H1 (cell line): ENCODE measurements around the gene HIVEP3. TPM values are rescaled to one million over a fixed set of nuclear protein-coding genes. Genes with fewer than 3 reads are reported as not detected.

Experiments used
- CTCF ChIA-PET: fragments of 300-600 bp; sonication (Branson Sonifier 250); formaldehyde crosslinking; loops from one replicate; lab custom pipeline; 2021; ENCODE audit not compliant: partially characterized antibody; lab: Charles Lee
- POLR2A ChIA-PET: fragments of 300-600 bp; sonication (Branson Sonifier 250); formaldehyde crosslinking; loops from one replicate; lab custom pipeline; 2021; ENCODE audit warnings: inconsistent platforms; ENCODE audit not compliant: partially characterized antibody; lab: Charles Lee
- DNase-seq, 2 experiments: peaks; one replicate each; pipeline versions ENCODE4 v3.0.0 to v3.0.0-alpha.2; 2010 to 2022; ENCODE audit warnings: low spot score in 2 of 2, low read depth in 1 of 2, mixed read lengths in 1 of 2
- FAIRE-seq: peaks from 2 replicates; lab custom pipeline; 2011; peaks lifted over from hg19 to GRCh38; lab: Jason Lieb, UNC
- H2AFZ ChIP-seq: 2 replicates; pipeline ENCODE4 v1.8.1; 2012; ENCODE audit warnings: low read length, inconsistent platforms
- H2AK5ac ChIP-seq: 2 replicates; pipeline ENCODE4 v1.6.1; 2013; ENCODE audit warnings: low read depth, low read length
- H2BK120ac ChIP-seq: replicated peaks from 2 replicates; pipeline ENCODE3; 2013; ENCODE audit warnings: low read depth, low read length, inconsistent platforms
- H2BK12ac ChIP-seq: 2 replicates; pipeline ENCODE4 v1.6.1; 2013; ENCODE audit warnings: low read depth, low read length
- H2BK15ac ChIP-seq: 2 replicates; pipeline ENCODE4 v1.6.1; 2013; ENCODE audit warnings: low read length
- H2BK20ac ChIP-seq: 2 replicates; pipeline ENCODE4 v1.6.1; 2013; ENCODE audit warnings: low read length
- H2BK5ac ChIP-seq: 2 replicates; pipeline ENCODE4 v1.6.1; 2013; ENCODE audit warnings: low read depth, low read length
- H3K14ac ChIP-seq: 2 replicates; pipeline ENCODE4 v1.6.1; 2013; ENCODE audit warnings: inconsistent platforms; ENCODE audit not compliant: insufficient read length
- H3K18ac ChIP-seq: 2 replicates; pipeline ENCODE4 v1.6.1; 2013; ENCODE audit warnings: low read length; ENCODE audit errors: extremely low read depth
- H3K23ac ChIP-seq: 2 replicates; pipeline ENCODE4 v1.6.1; 2013; ENCODE audit warnings: inconsistent platforms; ENCODE audit not compliant: insufficient read length
- H3K23me2 ChIP-seq: 2 replicates; pipeline ENCODE4 v1.6.1; 2013; ENCODE audit warnings: low read depth, low read length
- H3K27ac ChIP-seq: 2 replicates; pipeline ENCODE4 v1.6.1; 2011; ENCODE audit warnings: low read depth, low read length, inconsistent platforms
- H3K27me3 ChIP-seq, 4 experiments: replicated peaks in 1 of 4; 1 replicate in 1 of 4; 2 replicates in 3 of 4; pipeline versions ENCODE4 v1.6.1 to v1.8.1; 2011 to 2013; ENCODE audit warnings: low read length in 3 of 4, mild to moderate bottlenecking in 3 of 4, inconsistent platforms in 2 of 4, mixed read lengths in 2 of 4, moderate library complexity in 1 of 4; ENCODE audit not compliant: control insufficient read depth in 3 of 4, insufficient read depth in 3 of 4; ENCODE audit errors: extremely low read depth in 1 of 4
- H3K36me3 ChIP-seq, 4 experiments: 2 replicates each; pipeline versions ENCODE4 v1.6.1 to v1.8.1; 2011 to 2013; ENCODE audit warnings: mild to moderate bottlenecking in 4 of 4, low read length in 3 of 4, moderate library complexity in 2 of 4, control low read depth in 1 of 4, inconsistent platforms in 1 of 4; ENCODE audit not compliant: insufficient read depth in 4 of 4, control insufficient read depth in 2 of 4
- H3K4ac ChIP-seq: replicated peaks from 2 replicates; pipeline ENCODE3; 2013; ENCODE audit warnings: low read length, low read depth, mixed read lengths, inconsistent platforms; ENCODE audit not compliant: insufficient read length
- H3K4me1 ChIP-seq, 4 experiments: replicated peaks in 1 of 4; 1 replicate in 1 of 4; 2 replicates in 3 of 4; pipeline versions ENCODE4 v1.6.1 to v1.8.1; 2011 to 2013; ENCODE audit warnings: low read length in 3 of 4, inconsistent platforms in 2 of 4, mixed read lengths in 1 of 4; ENCODE audit not compliant: insufficient read depth in 4 of 4, control insufficient read depth in 3 of 4
- H3K4me2 ChIP-seq, 2 experiments: 2 replicates each; pipeline versions ENCODE4 v1.6.1 to v1.8.1; 2011 to 2013; ENCODE audit warnings: low read depth in 2 of 2, low read length in 2 of 2, control low read depth in 1 of 2, inconsistent platforms in 1 of 2, mild to moderate bottlenecking in 1 of 2; ENCODE audit not compliant: insufficient read depth in 1 of 2
- H3K4me3 ChIP-seq, 4 experiments: fragments of 200-600, 300-600 bp in 1 of 4; sonication (generic), shearing (Covaris generic), sonication (Bioruptor Twin) in 1 of 4; 2 replicates each; pipeline versions ENCODE4 v1.5.1 to v1.8.1; 2011 to 2016; ENCODE audit warnings: low read length in 4 of 4, low read depth in 3 of 4, control low read depth in 2 of 4, inconsistent platforms in 2 of 4, mild to moderate bottlenecking in 2 of 4, mixed read lengths in 1 of 4, moderate library complexity in 1 of 4; ENCODE audit not compliant: insufficient read depth in 2 of 4; ENCODE audit errors: extremely low read depth in 1 of 4
- H3K56ac ChIP-seq: replicated peaks from 2 replicates; pipeline ENCODE3; 2013; ENCODE audit warnings: low read depth, mild to moderate bottlenecking, mixed read lengths, low read length, inconsistent platforms; ENCODE audit not compliant: insufficient read length
- H3K79me1 ChIP-seq: 2 replicates; pipeline ENCODE4 v1.6.1; 2013; ENCODE audit warnings: low read depth, low read length, control low read depth
- H3K79me2 ChIP-seq, 2 experiments: 2 replicates each; pipeline versions ENCODE4 v1.6.1 to v1.8.1; 2012 to 2013; ENCODE audit warnings: low read length in 2 of 2, mild to moderate bottlenecking in 2 of 2, inconsistent platforms in 1 of 2; ENCODE audit not compliant: insufficient read depth in 2 of 2, control insufficient read depth in 1 of 2
- H3K9ac ChIP-seq, 4 experiments: replicated peaks in 1 of 4; 1 replicate in 1 of 4; 2 replicates in 3 of 4; pipeline versions ENCODE4 v1.6.1 to v1.8.1; 2011 to 2013; ENCODE audit warnings: low read depth in 3 of 4, low read length in 3 of 4, control low read depth in 2 of 4, mild to moderate bottlenecking in 2 of 4, moderate library complexity in 2 of 4, inconsistent platforms in 1 of 4; ENCODE audit errors: extremely low read depth in 1 of 4
- H3K9me3 ChIP-seq, 2 experiments: 2 replicates each; pipeline versions ENCODE4 v1.6.1 to v1.8.1; 2012 to 2013; ENCODE audit warnings: mild to moderate bottlenecking in 2 of 2, moderate library complexity in 2 of 2, control low read depth in 1 of 2, inconsistent platforms in 1 of 2, low read depth in 1 of 2, low read length in 1 of 2, mixed read lengths in 1 of 2; ENCODE audit not compliant: insufficient read depth in 2 of 2
- H4K20me1 ChIP-seq, 2 experiments: replicated peaks in 1 of 2; 2 replicates each; pipeline versions ENCODE3 to v1.8.1; 2011 to 2013; ENCODE audit warnings: inconsistent platforms in 2 of 2, low read length in 2 of 2, mild to moderate bottlenecking in 1 of 2; ENCODE audit not compliant: insufficient read depth in 2 of 2, control insufficient read depth in 1 of 2
- H4K5ac ChIP-seq: 2 replicates; pipeline ENCODE4 v1.6.1; 2013; ENCODE audit warnings: low read length, low read depth, mixed read lengths, inconsistent platforms; ENCODE audit not compliant: insufficient read length
- H4K8ac ChIP-seq: 2 replicates; pipeline ENCODE4 v1.8.0; 2013; ENCODE audit warnings: mild to moderate bottlenecking, moderate library complexity, low read length, inconsistent platforms; ENCODE audit not compliant: insufficient read depth; ENCODE audit errors: extremely low read depth
- H4K91ac ChIP-seq: replicated peaks from 2 replicates; pipeline ENCODE3; 2013; ENCODE audit warnings: low read length, mixed read lengths, inconsistent platforms; ENCODE audit not compliant: insufficient read length
- BCL11A ChIP-seq, 2 experiments: IDR thresholded peaks; one replicate each; pipeline ENCODE4 v1.6.1; 2011; ENCODE audit warnings: low read depth in 2 of 2, low read length in 2 of 2, mild to moderate bottlenecking in 2 of 2
- BRCA1 ChIP-seq: IDR thresholded peaks from 2 replicates; pipeline ENCODE4 v1.6.1; 2012; ENCODE audit warnings: low read depth, low read length, improper control_type of control experiment
- EZH2 ChIP-seq: fragments of 200-600 bp; sonication (generic); IDR thresholded peaks from 2 replicates; pipeline ENCODE4 v1.7.1; 2012; ENCODE audit warnings: low read depth, mild to moderate bottlenecking, moderate library complexity, low read length, inconsistent platforms; ENCODE audit not compliant: severe bottlenecking
- GABPA ChIP-seq: IDR thresholded peaks from 2 replicates; pipeline ENCODE4 v1.6.1; 2011; ENCODE audit warnings: mild to moderate bottlenecking, low read length, moderate library complexity, borderline replicate concordance; ENCODE audit not compliant: insufficient read depth
- NRF1 ChIP-seq: IDR thresholded peaks from 2 replicates; pipeline ENCODE4 v1.6.1; 2011; ENCODE audit warnings: mild to moderate bottlenecking, low read depth, low read length, improper control_type of control experiment
- ZNF274 ChIP-seq: IDR thresholded peaks from 2 replicates; pipeline ENCODE4 v1.7.0; 2012; ENCODE audit warnings: low read length, borderline replicate concordance; ENCODE audit errors: extremely low read depth
- WGBS, 2 experiments: shearing (Covaris generic) in 1 of 2; methylation state at CpG; one replicate each; pipeline versions ENCODE4 v1.1.6 to v1.1.7; 2013 to 2015; ENCODE audit warnings: low lambda C conversion rate in 2 of 2, mixed read lengths in 2 of 2, inconsistent platforms in 1 of 2, low coverage in 1 of 2, missing lambda C conversion rate in 1 of 2; ENCODE audit not compliant: insufficient replicate concordance in 2 of 2, insufficient coverage in 1 of 2, insufficient read length in 1 of 2; ENCODE audit errors: extremely low coverage in 1 of 2, missing lambda C conversion rate in 1 of 2; 5-methylcytosine and 5-hydroxymethylcytosine counted together
- polyA plus RNA-seq, 7 experiments: library from polyadenylated mRNA; depleted of rRNA in 3 of 7; stranded (reverse) in 5 of 7; unstranded in 2 of 7; fragments of >200 nt in 5 of 7; fragments of 200-250 nt in 2 of 7; gene quantifications; 1 replicate in 5 of 7; 2 replicates in 1 of 7; 4 replicates in 1 of 7; pipeline versions ENCODE4 v1.2.1 to v1.2.3, GENCODE V29; 2011 to 2013; ENCODE audit warnings: missing spikeins in 2 of 7, mixed read lengths in 2 of 7
- total RNA-seq: library from RNA; stranded (reverse); fragmentation: NEBNext Ultra II Directional; extraction: Animal tissue kit (Norgen Biotek cat#: 25700); gene quantifications from 2 replicates; pipeline ENCODE4 v1.2.1, GENCODE V29; 2021
- TF ChIP-seq, protein P1 (sequence below): IDR thresholded peaks from 2 replicates; pipeline ENCODE4 v1.6.1; 2012; ENCODE audit warnings: inconsistent platforms

Gene HIVEP3
- total and polyA plus RNA-seq, 2 of the 8 experiments (the other 6 are each of a cell fraction or from before 2014, with no cell fraction given) = 0.24 to 0.69 TPM

DNA sequence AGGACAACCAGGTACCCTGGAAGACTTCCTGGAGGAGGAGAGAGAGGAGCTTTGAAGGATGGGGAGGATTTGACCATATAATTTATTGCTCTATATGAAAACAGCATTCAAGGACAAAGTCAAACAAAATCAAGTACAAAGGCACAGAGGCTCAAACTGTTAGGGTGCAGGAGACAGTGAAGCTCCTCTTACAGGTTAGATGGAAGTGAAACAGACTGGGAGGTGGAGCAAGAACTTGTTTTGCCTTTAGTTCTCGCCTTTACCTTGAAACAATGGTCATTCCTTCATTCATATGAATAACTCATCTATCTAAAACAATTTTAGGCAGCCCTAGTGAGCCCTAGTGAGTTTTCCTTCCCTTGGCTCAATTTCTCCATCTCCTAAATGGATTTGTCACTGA lies 199.6 kb downstream of the HIVEP3 start:
- Histone ChIP-seq H3K4me2 (no peak overlapping the region), H2BK5ac (no peak overlapping the region), H4K20me1 (no peaks in the 10 kb centered on the region), H3K18ac (no peak overlapping the region), H4K91ac (no peak overlapping the region), H3K27me3 (no peaks in the 10 kb centered on the region), H2AFZ (no peak overlapping the region), H4K5ac (no peak overlapping the region), H3K4me3 (no peak overlapping the region), H3K23ac (no peak overlapping the region), H3K27ac (no peak overlapping the region), H3K23me2 (no peaks in the 10 kb centered on the region; the same call in 1 of the 2 replicates), H3K79me2 (no peaks in the 10 kb centered on the region), H2BK12ac (no peak overlapping the region), H2AK5ac (no peak overlapping the region), H3K14ac (no peak overlapping the region), H3K36me3 (no peaks in the 10 kb centered on the region), H3K9ac (no peak overlapping the region), H3K56ac (no peak overlapping the region), H4K8ac (no peak overlapping the region), H2BK15ac (no peak overlapping the region), H3K4me1 (peaks cover 0 to 3% (median 0%) of the 10 kb centered on the region in 4 experiments; a peak in 1 of 7 replicates), H3K79me1 (no peaks in the 10 kb centered on the region), H2BK120ac (no peak overlapping the region), H3K4ac (no peak overlapping the region), H2BK20ac (no peak overlapping the region), H3K9me3 (no peaks in the 10 kb centered on the region)
- POLR2A ChIA-PET = no interaction called here
- FAIRE-seq = no peak
- CTCF ChIA-PET = interaction anchor here (1.0 kb wide), 1 partner anchor 659 kb away, joined by 3 read pairs; no protein-coding TSS in a partner anchor
- TF ChIP-seq BCL11A (IDR thresholded peaks at IDR 0.05; ENCODE audit: low read depth in 2 of 2, low read length in 2 of 2) (no peak), ZNF274 (no peak), BRCA1 (no peak), EZH2 (no peak), NRF1 (no peak), GABPA (no peak)
- TF ChIP-seq, protein P1, sequence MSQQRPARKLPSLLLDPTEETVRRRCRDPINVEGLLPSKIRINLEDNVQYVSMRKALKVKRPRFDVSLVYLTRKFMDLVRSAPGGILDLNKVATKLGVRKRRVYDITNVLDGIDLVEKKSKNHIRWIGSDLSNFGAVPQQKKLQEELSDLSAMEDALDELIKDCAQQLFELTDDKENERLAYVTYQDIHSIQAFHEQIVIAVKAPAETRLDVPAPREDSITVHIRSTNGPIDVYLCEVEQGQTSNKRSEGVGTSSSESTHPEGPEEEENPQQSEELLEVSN = no peak
- 80% methylated on average over 1 of the region's 1 CpG; no CpG with 5 or more reads in 1 of the 2 experiments for WGBS, 2 experiments
- no peak for DNase-seq
